Endodermal cell (in vitro differentiated cells): ENCODE data around the gene AKT3. TPM values are rescaled to one million over a fixed set of nuclear protein-coding genes. Genes with fewer than 3 reads are reported as not detected.

ENCODE experiments used
- DNase-seq: peaks from one replicate; pipeline ENCODE4 v3.0.0-alpha.2; 2017
- H3K27ac ChIP-seq: 2 replicates; pipeline ENCODE4 v1.5.1; 2013; ENCODE audit warnings: mild to moderate bottlenecking, low read depth, low read length, moderate library complexity
- H3K27me3 ChIP-seq: 2 replicates; pipeline ENCODE4 v1.6.1; 2013; ENCODE audit warnings: mild to moderate bottlenecking, low read length, moderate library complexity; ENCODE audit not compliant: insufficient read depth, control insufficient read depth, poor library complexity, severe bottlenecking
- H3K36me3 ChIP-seq: 2 replicates; pipeline ENCODE4 v1.7.0; 2013; ENCODE audit warnings: mild to moderate bottlenecking, low read length, moderate library complexity; ENCODE audit not compliant: control insufficient read depth, insufficient read depth
- H3K4me1 ChIP-seq: one replicate; pipeline ENCODE4 v1.7.0; 2013; ENCODE audit warnings: low read length; ENCODE audit not compliant: control insufficient read depth, insufficient read depth
- H3K4me3 ChIP-seq: 2 replicates; pipeline ENCODE4 v1.5.1; 2013; ENCODE audit warnings: mild to moderate bottlenecking, low read length, moderate library complexity
- H3K9ac ChIP-seq: 2 replicates; pipeline ENCODE4 v1.6.1; 2013; ENCODE audit warnings: mild to moderate bottlenecking, low read length, moderate library complexity; ENCODE audit not compliant: poor library complexity, severe bottlenecking; ENCODE audit errors: extremely low read depth
- H3K9me3 ChIP-seq: 2 replicates; pipeline ENCODE4 v1.6.1; 2013; ENCODE audit warnings: mild to moderate bottlenecking, low read length, moderate library complexity; ENCODE audit not compliant: control insufficient read depth
- H3K27ac Mint-ChIP-seq: 2 replicates; pipeline ENCODE4 v1.8.0; 2020; ENCODE audit warnings: mixed read lengths
- H3K27me3 Mint-ChIP-seq: 2 replicates; pipeline ENCODE4 v1.8.0; 2021; ENCODE audit warnings: mild to moderate bottlenecking, mixed read lengths; ENCODE audit not compliant: insufficient read depth
- H3K36me3 Mint-ChIP-seq: 2 replicates; pipeline ENCODE4 v1.8.0; 2020; ENCODE audit warnings: low read depth, mixed read lengths
- H3K4me1 Mint-ChIP-seq: 2 replicates; pipeline ENCODE4 v1.8.0; 2020; ENCODE audit warnings: mixed read lengths
- H3K4me3 Mint-ChIP-seq: 2 replicates; pipeline ENCODE4 v1.8.0; 2020; ENCODE audit warnings: mild to moderate bottlenecking, moderate library complexity, mixed read lengths
- H3K9me3 Mint-ChIP-seq: 2 replicates; pipeline ENCODE4 v1.8.0; 2020; ENCODE audit warnings: mild to moderate bottlenecking, mixed read lengths
- CTCF ChIP-seq: fragments of 200-600 bp; sonication (generic); conservative IDR thresholded peaks from 2 replicates; pipeline ENCODE4 v1.5.0; 2021; ENCODE audit warnings: antibody characterized with exemption, mild to moderate bottlenecking
- WGBS, 2 experiments: methylation state at CpG; one replicate each; pipeline versions ENCODE4 v1.1.5 to v1.1.7; 2013; ENCODE audit warnings: missing lambda C conversion rate in 2 of 2, mixed read lengths in 1 of 2; ENCODE audit not compliant: insufficient coverage in 1 of 2, insufficient read length in 1 of 2; 5-methylcytosine and 5-hydroxymethylcytosine counted together
- total RNA-seq, 2 donors: library from RNA; stranded (reverse); fragmentation: NEBNext Ultra II Directional in 1 of 2; extraction: Animal tissue kit (Norgen Biotek cat#: 25700) in 1 of 2; gene quantifications; 2 replicates in 1 of 2; 3 replicates in 1 of 2; pipeline ENCODE4 v1.2.1, GENCODE V29; 2021

The AKT3 gene
- total RNA-seq, 2 donors from 2014 or later, result 38.2 to 49.1 TPM

GRCh38 chr1:243892456-243892855 lies 42.4 kb upstream of the AKT3 start:
- Mint-ChIP-seq H3K27me3 (no peaks in the 10 kb centered on the region), H3K9me3 (no peaks in the 10 kb centered on the region), H3K36me3 (no peaks in the 10 kb centered on the region), H3K27ac (no peak overlapping the region), H3K4me1 (peaks cover 5% of the 10 kb centered on the region), H3K4me3 (no peak overlapping the region)
- Histone ChIP-seq H3K4me1 (peaks cover 3% of the 10 kb centered on the region), H3K27me3 (no peaks in the 10 kb centered on the region), H3K27ac (no peak overlapping the region), H3K36me3 (no peaks in the 10 kb centered on the region), H3K9me3 (no peaks in the 10 kb centered on the region), H3K9ac (no peak overlapping the region), H3K4me3 (no peak overlapping the region)
- no peak for TF ChIP-seq CTCF
- no peak for DNase-seq
- 75 to 87% methylated on average over 2 to 3 of the region's 3 CpGs for WGBS, 2 experiments

DNA sequence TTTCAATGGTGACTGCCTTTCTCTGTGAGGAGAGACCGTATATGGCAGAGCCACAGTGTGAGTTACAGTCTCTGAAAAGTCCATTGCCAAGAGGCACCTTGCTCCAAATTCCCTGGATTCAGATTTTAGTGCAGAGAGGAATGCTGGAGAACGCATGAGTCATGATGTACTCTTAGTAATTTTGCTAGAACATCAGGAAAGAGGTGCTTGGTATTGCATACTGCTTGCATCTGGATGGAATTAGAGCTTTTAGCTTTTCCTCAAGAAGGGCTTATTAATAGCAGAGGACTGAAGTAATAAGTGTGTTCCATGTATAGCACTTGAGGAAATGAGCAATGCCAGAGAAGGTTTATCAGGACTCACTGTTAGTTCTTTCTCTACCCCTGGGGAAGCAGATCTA lies 40.5 kb upstream of the AKT3 start:
- Histone ChIP-seq H3K9ac (no peak overlapping the region), H3K27me3 (no peaks in the 10 kb centered on the region), H3K4me1 (peaks cover 3% of the 10 kb centered on the region), H3K9me3 (no peaks in the 10 kb centered on the region), H3K4me3 (no peak overlapping the region), H3K27ac (no peak overlapping the region), H3K36me3 (no peaks in the 10 kb centered on the region)
- H3K27ac Mint-ChIP-seq, result no peak overlapping the region
- no peak for DNase-seq
- no peaks in the 10 kb centered on the region for H3K9me3 Mint-ChIP-seq
- H3K27me3 Mint-ChIP-seq, result no peaks in the 10 kb centered on the region
- H3K4me3 Mint-ChIP-seq, result no peak overlapping the region
- peaks cover 5% of the 10 kb centered on the region for H3K4me1 Mint-ChIP-seq
- no peak for TF ChIP-seq CTCF
- no peaks in the 10 kb centered on the region for H3K36me3 Mint-ChIP-seq
- 81 to 91% methylated on average over 2 of the region's 2 CpGs for WGBS, 2 experiments

- TF ChIP-seq CTCF, result no peak
- H3K36me3 Mint-ChIP-seq, result no peaks in the 10 kb centered on the region
Measured at GRCh38 chr1:243885806-243886205, 35.8 kb upstream of the AKT3 start.

More at GRCh38 chr1:243885806-243886205, 35.8 kb upstream of the AKT3 start:
- Histone ChIP-seq H3K27ac (no peak overlapping the region), H3K36me3 (no peaks in the 10 kb centered on the region), H3K27me3 (no peaks in the 10 kb centered on the region), H3K4me1 (no peaks in the 10 kb centered on the region), H3K9me3 (no peaks in the 10 kb centered on the region), H3K9ac (no peak overlapping the region), H3K4me3 (no peak overlapping the region)
- no peak for DNase-seq
- H3K27ac Mint-ChIP-seq, result no peak overlapping the region
- H3K9me3 Mint-ChIP-seq, result no peaks in the 10 kb centered on the region
- no peak overlapping the region for H3K4me3 Mint-ChIP-seq
- H3K27me3 Mint-ChIP-seq, result no peaks in the 10 kb centered on the region
- 77% methylated on average over 1 of the region's 1 CpG; no CpG with 5 or more reads in 1 of the 2 experiments for WGBS, 2 experiments
- H3K4me1 Mint-ChIP-seq, result no peaks in the 10 kb centered on the region
